ENCODE measurements around the gene SEPTIN7. TPM values are rescaled to one million over a fixed set of nuclear protein-coding genes. Genes with fewer than 3 reads are reported as not detected.

SEPTIN7 gene
- total RNA-seq, 1 experiment from 2014 or later: 531 TPM

DNA sequence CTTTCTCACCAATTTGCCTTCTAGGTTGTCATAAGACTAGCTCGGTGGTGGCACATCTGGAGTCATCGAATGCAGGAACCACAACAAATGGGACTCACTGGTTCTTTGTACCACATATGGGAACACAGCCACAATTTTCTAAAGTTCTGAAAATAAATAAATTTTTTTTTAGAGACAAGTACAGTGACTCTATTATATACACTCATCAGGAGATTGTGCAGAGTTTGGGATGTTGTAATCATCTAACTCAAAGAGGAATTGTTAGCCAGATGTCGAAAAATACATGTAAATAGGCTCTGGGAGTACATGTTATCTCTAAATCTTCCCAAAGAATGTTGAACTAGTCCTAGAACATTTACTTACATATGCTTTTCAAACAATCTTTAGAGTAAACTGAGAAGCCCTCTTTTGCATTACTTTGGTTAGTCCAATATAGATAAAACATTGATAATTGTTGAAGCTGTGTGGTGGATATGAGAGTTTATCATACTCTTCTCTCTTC is 19.6 kb upstream of the SEPTIN7 start:
- in situ Hi-C loops (cut with HindIII; ENCODE audit: low pct_unique_long_range_greater_than_20kb, low sequenced_read_pairs): no loop called here
- DNase-seq (ENCODE audit: low read depth, low spot score): peak; percentile 97

DNA sequence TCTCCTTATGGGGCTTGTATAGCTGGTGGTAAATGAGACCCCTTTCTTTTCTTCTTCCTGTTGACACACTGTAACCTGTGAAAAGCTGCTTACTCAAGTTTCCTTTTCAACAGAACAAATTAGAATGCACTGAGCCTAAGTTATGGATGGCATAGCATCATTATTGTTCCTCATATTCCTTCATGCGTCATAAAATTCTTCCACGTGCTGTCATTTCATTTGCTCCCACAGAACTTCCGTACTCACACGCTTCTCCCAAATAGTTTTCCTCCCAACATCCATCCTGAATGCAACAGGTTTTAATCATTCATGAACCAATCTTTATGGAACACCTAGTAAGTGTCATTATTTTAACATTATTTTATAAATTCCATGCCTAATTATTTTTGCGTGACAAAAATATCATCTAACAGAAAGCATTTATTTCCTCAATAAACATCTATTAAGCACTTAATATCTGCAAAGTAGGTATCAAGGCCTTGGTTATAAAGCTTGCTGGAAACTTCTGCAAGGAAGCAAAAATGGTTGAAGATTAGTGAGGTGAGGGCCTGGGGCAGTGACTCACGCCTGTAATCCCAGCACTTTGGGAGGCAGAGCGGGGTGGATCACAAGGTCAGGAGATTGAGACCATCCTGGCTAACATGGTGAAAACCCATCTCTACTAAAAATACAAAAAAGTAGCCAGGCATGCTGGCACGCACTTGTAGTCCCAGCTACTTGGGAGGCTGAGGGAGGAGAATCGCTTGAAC is 18.9 kb upstream of the SEPTIN7 start:
- in situ Hi-C loops (cut with HindIII; ENCODE audit: low pct_unique_long_range_greater_than_20kb, low sequenced_read_pairs): no loop called here
- peak; percentile 85 for DNase-seq (ENCODE audit: low read depth, low spot score)

DNA sequence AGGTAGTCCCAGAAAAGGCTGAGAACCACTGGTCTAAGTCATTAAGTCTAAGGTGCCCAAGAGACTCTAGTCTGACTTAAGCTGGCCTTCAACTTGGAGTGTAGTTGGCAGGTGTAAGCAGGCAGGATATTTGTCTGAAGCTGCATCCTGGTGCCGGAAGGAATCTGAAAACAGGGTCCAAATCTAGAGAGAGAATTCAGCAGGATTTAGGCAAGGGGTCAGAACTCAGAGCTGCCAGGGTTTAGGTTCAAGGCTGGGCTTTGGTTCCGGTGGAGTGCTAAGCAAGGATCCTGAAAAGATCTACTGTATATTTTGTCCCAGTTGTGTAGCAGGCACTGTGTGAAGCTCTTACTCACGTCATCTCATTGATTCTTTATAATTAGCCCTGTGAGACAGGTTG is 16.5 kb upstream of the SEPTIN7 start:
- DNase-seq (ENCODE audit: low read depth, low spot score): no peak
- in situ Hi-C loops (cut with HindIII; ENCODE audit: low pct_unique_long_range_greater_than_20kb, low sequenced_read_pairs): no loop called here

DNA sequence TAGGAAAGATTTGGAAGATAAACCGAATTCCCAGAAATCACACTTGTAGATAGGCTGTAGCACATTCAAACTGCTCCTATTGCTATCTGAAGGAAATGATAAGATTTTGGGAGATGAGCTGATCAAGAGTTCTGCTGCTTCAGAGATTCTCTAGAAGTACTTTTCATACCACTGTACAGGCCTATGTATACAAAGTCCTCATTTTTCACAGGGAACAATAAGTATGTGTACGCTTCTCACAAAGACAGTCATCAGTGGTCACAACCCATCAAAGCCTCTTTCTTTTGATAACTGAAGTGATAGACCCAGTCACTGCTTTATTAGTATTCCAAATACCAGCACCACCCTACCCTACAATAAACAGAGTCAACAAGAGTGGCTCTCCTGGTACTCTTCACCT is 15.6 kb upstream of the SEPTIN7 start:
- in situ Hi-C loops (cut with HindIII; ENCODE audit: low pct_unique_long_range_greater_than_20kb, low sequenced_read_pairs): no loop called here
- DNase-seq (ENCODE audit: low read depth, low spot score): peak; percentile 97

DNA sequence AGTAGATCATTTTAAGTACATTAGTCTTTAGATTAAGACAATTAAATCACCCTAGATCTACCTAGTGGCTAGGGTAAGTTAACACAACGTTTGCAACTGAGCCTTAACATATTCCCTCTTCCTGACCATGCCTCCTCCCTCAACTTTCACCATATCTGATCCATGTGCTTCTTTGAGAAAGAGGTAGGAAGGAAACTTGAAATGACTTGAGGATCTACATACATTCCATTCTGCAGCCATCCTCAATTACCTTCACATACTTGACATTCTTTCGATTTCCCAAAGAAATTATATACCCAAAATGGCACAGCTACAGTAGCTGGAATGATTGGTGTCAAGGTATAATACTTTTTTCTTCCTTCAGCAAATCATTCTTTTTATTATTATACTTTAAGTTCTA is 12.9 kb upstream of the SEPTIN7 start:
- DNase-seq (ENCODE audit: low read depth, low spot score): no peak
- in situ Hi-C loops (cut with HindIII; ENCODE audit: low pct_unique_long_range_greater_than_20kb, low sequenced_read_pairs): no loop called here

DNA sequence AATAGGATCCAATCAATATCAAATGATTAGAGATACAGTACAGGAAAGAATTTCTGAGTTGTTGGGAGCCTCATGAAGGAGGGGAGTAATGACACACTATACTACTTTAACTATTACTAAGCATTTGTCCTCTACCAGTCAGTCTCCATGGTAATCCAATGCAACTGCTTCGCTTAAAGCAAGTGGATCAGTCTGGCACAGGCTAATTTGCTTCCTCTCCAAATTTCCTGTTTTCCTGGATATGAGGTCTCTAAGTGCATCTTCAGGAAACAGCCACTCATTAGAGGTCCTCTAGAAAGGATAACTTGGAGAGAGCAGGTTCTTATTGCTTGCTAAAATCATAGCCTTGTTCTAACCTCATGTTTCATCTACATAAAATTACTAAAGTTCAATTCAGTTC is 8.4 kb upstream of the SEPTIN7 start:
- in situ Hi-C loops (cut with HindIII; ENCODE audit: low pct_unique_long_range_greater_than_20kb, low sequenced_read_pairs): no loop called here
- DNase-seq (ENCODE audit: low read depth, low spot score): no peak

DNA sequence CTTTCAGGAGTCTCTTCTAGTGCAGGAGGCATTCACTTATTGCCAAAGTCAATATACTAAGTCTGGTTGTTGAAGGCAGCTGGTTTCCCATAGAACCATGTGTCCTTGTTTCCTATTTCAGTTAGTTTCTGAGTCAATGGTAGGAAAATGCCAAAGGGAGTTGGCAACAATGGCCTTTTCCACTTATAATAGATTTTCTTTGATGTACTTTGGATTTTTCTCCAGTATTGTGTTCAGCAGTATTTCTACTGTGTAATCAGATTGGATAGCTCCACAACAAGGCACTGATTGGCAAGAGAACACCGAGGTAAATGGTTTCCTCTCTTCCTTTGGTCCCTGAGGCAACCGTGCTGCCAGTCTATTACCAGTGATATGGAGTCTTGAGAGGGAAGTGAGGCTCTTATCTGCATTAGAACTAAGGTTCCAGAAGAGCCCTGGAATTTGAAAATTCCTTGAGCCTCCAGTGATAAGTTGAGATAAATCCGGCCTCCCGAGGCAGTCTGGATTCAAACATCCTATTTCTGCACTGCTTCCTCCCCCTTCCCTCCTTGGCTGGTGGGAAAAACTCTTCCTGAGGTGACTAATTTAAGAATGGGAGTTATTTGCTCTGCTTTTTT is 7.9 kb upstream of the SEPTIN7 start:
- no peak for DNase-seq (ENCODE audit: low read depth, low spot score)
- in situ Hi-C loops (cut with HindIII; ENCODE audit: low pct_unique_long_range_greater_than_20kb, low sequenced_read_pairs): no loop called here

DNA sequence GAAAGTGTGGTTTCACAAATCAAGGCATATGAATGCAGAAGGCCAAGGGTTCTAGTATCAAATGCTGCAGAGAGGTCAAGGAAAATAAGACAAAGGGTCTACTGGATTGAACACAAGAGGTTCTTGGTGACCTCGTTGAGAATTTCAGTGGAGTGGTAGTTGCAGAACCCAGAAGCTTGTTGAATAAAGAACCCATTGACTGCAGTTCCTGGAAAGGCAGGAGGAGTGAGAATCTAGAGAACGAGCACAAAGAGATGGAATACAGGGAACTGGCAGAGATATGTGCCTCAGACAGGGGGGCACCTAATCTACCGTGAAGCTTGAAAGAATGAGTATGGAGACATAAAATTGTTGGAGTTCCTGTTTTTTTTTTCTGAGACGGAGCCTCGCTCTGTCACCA is 3.5 kb upstream of the SEPTIN7 start:
- in situ Hi-C loops (cut with HindIII; ENCODE audit: low pct_unique_long_range_greater_than_20kb, low sequenced_read_pairs): no loop called here

DNA sequence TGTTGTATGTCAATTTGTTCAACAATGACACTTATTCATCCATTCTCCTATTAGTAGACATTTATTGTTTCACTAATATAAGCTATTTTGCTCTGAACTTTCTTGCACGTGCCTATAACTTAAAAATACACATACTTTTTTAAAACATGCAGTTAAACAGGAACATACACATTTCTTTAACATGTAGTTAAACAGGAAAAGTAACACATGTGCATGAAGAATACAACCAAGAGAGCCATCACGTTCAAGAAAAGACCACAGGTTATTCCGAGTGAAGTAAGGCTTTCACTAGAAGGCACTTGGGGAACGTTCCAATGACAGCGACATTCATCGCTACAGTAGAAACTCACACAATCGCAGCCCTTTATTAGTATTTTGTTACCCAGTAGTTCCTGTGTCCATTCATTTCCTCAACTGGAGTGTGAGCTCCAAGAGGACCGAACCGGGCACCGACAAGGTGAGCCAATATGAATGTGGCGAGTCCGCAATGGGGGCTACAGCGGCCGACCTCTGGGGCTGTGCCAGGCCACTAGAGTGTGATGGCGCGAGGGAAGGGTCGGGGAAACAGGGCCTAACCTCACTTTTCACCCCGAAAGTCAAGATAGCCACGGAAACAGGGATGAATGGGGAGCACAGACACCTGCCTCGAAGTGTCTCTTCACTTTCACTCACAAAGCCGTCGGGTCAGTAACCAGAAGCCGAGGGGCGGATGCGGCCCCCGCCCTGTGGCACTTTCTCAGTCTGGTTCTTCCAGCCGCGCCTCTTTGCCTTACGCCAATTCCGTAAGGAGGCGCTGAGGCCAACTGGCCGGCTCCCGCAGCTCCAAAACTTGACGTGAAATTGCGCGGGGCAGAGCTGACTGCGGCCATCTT is 775 bp upstream of the SEPTIN7 start:
- in situ Hi-C loops (cut with HindIII; ENCODE audit: low pct_unique_long_range_greater_than_20kb, low sequenced_read_pairs): loop anchor here (25.0 kb wide), 1 partner anchor 88 kb away; no protein-coding TSS in a partner anchor

More for the DNA sequence above, 3.5 kb upstream of the SEPTIN7 start:
- peak; percentile 86 for DNase-seq (ENCODE audit: low read depth, low spot score)

DNA sequence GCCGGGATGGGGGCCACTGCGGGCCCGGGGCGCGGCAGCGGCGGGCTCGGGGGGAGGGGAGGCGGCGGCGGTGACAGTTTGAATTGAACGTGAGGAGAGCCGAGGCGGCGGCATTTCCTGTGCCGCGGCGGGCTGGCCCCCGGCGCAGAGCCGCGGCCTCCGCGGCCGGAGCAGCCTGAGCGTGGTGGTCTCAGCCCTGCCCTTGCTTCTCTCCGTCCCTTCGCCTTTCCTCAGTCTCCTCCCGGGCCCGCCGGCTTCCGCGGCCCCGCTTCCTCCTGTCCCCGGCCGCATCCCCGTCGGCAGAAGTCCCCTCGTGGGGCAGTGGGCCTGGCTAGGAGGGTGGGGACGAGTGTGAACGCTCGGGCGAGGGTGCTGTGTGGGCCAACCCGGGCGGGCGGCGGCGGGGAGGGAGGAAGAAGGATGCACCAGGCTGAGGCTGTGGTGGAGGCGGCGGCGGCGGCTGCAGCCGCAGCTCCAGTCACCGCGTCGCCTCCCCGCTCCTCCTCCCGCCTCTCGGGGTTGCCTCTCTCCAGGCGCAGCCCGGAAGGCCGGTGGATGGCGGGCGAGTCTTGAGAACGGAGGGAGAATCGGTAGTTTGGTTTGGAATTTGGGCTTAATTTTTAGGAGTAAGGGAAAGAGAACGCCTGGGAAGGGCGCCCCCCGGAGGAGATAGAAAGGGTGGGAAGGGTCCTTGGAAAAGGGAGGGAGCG is 690 bp downstream of the SEPTIN7 start:
- in situ Hi-C loops (cut with HindIII; ENCODE audit: low pct_unique_long_range_greater_than_20kb, low sequenced_read_pairs): loop anchor here (25.0 kb wide), 1 partner anchor 89 kb away; no protein-coding TSS in a partner anchor
- peak; percentile 76 for DNase-seq (ENCODE audit: low read depth, low spot score)

More for the DNA sequence above, 775 bp upstream of the SEPTIN7 start:
- peak; percentile 94 for DNase-seq (ENCODE audit: low read depth, low spot score)

DNA sequence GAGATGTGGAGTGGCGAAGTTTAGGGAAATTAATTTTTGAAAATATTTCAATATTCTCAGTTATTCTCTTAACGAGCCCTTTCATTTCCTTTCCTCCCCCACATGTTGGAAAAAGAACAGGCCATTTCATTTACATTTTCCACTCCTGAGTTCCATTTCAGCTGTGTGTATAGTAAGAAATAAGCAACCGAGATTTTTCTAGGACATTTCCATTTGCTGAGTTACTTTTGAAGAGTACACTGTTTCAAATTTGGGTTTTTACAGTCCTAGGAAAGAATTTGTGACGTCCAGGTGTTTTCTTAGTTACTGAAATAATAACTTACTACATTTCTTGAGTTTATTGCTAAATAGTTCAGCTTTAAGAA is 1.2 kb downstream of the SEPTIN7 start:
- in situ Hi-C loops (cut with HindIII; ENCODE audit: low pct_unique_long_range_greater_than_20kb, low sequenced_read_pairs): loop anchor here (25.0 kb wide), 1 partner anchor 90 kb away; no protein-coding TSS in a partner anchor
- DNase-seq (ENCODE audit: low read depth, low spot score): no peak

DNA sequence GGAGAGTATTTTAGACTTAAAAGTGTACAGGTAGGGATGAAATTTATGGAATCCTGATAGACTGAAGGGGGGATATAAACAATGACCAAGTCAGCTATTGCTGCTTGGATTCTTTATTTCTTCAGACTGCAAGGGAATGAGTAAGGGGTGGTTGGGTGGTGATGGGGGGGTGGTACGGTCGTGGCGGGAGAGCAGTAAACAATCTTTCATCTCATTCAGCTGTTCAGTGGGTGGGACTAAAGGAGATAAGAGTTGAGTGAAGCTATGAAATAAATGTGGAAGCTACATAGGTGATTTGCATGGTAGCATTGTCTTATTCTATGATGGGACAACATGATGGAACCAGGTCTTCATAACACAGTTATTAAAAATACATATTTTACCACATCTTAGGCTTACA is 1.8 kb downstream of the SEPTIN7 start:
- in situ Hi-C loops (cut with HindIII; ENCODE audit: low pct_unique_long_range_greater_than_20kb, low sequenced_read_pairs): loop anchor here (25.0 kb wide), 1 partner anchor 90 kb away; no protein-coding TSS in a partner anchor
- DNase-seq (ENCODE audit: low read depth, low spot score): no peak

DNA sequence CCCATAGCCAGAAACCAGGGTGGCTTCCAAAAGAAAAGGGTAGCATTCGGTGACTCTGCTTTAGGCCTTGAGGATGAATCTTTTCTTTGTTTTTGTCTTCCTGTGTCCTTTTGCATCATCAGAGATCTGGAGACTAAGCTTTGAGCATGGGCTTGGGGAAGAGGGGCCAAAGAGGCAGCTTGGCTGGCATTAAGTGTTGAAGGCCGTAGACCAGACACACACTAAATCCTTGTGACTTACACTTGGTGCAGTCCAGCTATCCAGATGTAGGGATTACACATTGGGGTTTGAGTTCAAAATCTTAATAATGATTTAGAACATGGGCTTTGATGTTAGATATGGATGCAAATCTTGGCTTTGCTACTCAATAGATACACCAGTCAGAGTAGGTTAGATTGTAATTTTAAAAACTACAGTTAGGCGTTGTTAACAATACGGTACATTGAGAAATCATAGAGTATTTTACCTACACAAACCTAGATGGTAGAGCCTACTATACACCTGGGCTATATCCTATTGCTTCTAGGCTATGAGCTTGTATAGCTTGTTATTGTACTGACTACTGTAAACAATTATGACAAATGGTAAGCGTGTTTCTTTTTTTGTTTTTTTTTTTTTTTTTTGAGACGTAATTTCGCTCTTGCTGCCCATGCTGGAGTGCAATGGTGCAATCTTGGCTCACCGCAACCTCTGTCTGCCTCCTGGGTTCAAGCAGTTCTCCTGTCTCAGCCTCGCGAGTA is 3.5 kb downstream of the SEPTIN7 start:
- in situ Hi-C loops (cut with HindIII; ENCODE audit: low pct_unique_long_range_greater_than_20kb, low sequenced_read_pairs): loop anchor here (25.0 kb wide), 1 partner anchor 92 kb away; no protein-coding TSS in a partner anchor
- DNase-seq (ENCODE audit: low read depth, low spot score): peak; percentile 36

DNA sequence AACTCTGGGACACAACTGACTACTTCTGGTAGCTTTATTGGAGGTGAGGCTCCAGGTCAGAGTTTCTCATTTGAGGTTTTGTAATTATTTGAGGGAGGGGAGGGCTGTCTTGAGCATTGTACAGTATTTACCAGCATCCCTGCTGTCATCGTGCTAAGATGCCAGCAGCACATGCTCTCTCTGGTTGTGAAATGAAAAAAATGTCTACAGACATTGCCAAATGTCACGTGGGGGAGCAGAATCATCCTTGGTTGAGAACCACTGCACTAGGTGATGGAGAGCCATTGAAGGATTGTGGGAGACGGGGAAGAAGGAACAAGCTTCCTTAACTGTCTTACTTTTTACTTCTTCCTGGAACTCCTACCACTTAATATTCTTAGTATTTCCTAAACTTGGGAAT is 5.0 kb downstream of the SEPTIN7 start:
- no peak for DNase-seq (ENCODE audit: low read depth, low spot score)
- in situ Hi-C loops (cut with HindIII; ENCODE audit: low pct_unique_long_range_greater_than_20kb, low sequenced_read_pairs): loop anchor here (25.0 kb wide), 1 partner anchor 94 kb away; no protein-coding TSS in a partner anchor

DNA sequence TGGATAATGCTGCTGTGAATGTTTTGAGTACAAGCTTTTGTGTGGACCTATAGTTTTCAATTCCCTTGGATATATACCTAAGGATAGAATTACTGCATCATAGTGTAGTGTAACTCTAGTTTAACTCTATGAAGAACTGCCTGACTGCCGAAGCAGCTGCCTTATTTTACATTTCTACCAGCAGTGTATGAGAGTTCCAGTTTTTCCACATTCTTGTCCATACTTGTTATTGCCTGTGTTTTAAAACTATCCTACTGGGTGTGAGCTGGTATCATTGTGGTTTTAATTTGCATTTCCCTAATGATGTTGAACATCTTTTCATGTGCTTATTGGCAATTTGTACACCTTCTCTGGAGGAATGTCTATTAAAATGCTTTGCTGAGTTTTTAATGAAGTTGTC is 15.7 kb downstream of the SEPTIN7 start:
- in situ Hi-C loops (cut with HindIII; ENCODE audit: low pct_unique_long_range_greater_than_20kb, low sequenced_read_pairs): loop anchor here (25.0 kb wide), 1 partner anchor 104 kb away; no protein-coding TSS in a partner anchor
- no peak for DNase-seq (ENCODE audit: low read depth, low spot score)

DNA sequence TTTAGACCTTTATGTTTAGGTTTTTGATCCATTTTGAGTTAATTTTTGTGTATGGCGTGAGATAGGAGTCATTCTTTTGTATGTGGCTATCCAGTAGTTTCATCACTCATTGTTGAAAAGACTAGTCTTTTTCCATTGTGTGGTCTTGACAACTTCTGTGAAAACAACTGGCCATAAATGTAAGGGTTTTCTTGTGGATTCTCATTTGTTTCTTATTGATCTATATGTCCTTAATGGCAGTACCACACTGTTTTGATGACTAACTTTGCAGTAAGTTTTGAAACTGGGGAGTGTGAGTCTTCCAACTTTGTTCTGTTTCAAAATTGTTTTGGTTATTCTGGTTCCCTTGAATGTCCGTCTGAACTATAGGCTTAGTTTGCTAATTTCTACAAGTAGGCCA is 16.3 kb downstream of the SEPTIN7 start:
- in situ Hi-C loops (cut with HindIII; ENCODE audit: low pct_unique_long_range_greater_than_20kb, low sequenced_read_pairs): loop anchor here (25.0 kb wide), 1 partner anchor 105 kb away; no protein-coding TSS in a partner anchor
- DNase-seq (ENCODE audit: low read depth, low spot score): no peak

All from SK-MEL-5 (cell line).